CD1c-positive myeloid dendritic cell (primary cell): ENCODE measurements around the gene DPYD.

Source experiments
- DNase-seq: peaks from one replicate; pipeline ENCODE4 v3.0.0-alpha.2; 2016; ENCODE audit errors: extremely low spot score

Gene DPYD

GRCh38 chr1:97091679-97092078 is 829.2 kb downstream of the DPYD start:
- DNase-seq: no peak

GRCh38 chr1:97091263-97091662 is 829.6 kb downstream of the DPYD start:
- no peak for DNase-seq

- no peak for DNase-seq
Observed at GRCh38 chr1:97090725-97091124, 830.1 kb downstream of the DPYD start.

GRCh38 chr1:97089173-97089572 is 831.7 kb downstream of the DPYD start:
- no peak for DNase-seq

DNA sequence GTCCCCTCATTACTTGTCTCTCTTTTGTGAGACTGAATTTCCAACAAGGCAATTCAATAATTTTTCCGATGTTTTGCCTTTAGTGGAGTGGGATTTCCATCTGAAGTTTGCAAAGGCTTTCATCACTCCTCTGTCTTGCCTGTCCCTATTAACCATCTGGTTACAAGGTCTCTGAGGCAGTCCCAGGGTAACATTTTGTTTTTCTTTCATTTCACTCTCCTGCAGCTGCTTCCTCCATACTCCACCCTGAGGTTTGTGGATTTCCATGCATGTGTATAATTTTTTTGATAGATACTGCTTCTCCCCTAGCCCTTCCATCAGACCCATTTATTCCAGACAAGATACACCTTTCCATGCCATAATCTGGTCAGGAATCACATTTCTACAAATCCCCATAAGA is 832.4 kb downstream of the DPYD start:
- no peak for DNase-seq

- DNase-seq: no peak
Observed at GRCh38 chr1:97084546-97084945, 836.3 kb downstream of the DPYD start.

GRCh38 chr1:97082160-97082848 is 838.5 kb downstream of the DPYD start:
- DNase-seq: no peak

- no peak for DNase-seq
Observed at GRCh38 chr1:97078872-97079271, 842.0 kb downstream of the DPYD start.

- no peak for DNase-seq
Observed at GRCh38 chr1:97077221-97077620, 843.6 kb downstream of the DPYD start.

DNA sequence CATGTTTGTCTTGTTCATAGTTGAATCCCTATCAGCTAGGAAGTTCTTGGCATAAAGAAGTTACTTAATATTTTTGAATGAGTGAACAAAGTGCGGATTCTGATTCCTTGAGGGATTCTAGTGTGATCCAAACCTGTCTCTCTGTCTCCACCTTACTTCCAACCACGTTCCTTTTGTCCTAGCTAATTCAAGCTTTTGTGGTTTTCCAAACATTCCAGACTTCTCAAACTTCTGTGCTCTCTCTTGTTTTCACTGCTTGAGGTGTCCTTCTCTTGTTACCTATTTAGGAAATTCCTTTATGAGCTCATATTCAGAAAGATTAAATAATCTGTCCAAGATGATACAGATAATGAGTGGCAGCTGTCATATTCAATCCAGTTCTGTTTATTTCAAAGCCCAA is 846.1 kb downstream of the DPYD start:
- DNase-seq: no peak

DNA sequence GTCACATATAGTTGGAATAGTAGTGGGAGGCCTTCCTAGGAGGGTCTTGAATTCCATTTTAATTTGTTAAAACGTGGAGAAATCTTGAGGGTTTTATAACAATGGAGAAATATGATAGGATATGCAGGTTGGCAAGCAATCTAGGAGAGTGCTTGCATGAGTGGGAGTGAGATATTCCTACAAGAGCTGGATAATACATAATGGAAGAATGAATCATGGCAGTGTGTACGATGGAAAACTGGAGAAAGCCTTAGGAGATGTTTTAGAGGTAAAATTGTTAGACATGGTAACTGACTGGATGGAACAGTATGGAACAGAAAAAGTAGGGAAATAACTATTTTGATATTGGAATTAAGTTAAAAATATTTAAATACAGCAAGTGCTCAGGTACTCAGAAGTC is 846.9 kb downstream of the DPYD start:
- no peak for DNase-seq

DNA sequence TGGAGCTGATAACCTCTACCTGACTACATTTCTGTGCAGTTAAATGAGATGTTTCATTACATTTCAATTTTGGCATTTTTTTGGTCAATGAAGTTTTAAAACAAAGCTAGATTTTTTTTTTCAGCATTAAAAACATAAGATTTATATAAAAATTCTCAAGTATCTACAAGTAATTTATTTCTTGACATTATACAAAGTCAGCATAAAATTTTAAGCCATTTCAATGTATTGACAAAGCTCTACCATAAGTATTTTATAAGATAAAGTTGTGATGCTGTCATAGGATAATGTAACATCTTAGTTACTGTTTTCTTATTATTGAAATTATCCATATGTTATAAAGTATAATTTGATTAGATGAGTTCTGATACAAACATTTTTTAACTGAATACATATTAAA is 847.7 kb downstream of the DPYD start:
- no peak for DNase-seq

- DNase-seq: no peak
Observed at GRCh38 chr1:97071173-97071572, 849.7 kb downstream of the DPYD start.

DNA sequence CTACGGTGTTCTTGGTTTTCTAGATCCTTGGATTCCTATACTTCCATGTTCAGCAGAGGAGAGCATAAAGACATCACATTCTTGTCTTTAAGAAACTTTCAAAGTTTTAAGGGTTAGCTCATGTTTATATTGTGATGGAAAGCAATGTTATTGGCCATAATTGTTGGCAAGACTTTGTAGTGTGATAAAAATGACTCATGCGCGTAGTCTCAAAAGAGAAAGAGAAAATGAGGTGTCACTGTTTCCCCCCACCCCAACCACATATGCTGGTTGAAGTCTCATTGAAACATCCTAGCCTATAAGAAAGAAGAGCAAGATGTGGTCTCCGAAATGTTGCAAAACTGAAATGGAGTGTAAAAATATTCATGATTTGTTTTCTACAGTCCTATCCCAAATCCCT is 850.5 kb downstream of the DPYD start:
- DNase-seq: no peak

DNA sequence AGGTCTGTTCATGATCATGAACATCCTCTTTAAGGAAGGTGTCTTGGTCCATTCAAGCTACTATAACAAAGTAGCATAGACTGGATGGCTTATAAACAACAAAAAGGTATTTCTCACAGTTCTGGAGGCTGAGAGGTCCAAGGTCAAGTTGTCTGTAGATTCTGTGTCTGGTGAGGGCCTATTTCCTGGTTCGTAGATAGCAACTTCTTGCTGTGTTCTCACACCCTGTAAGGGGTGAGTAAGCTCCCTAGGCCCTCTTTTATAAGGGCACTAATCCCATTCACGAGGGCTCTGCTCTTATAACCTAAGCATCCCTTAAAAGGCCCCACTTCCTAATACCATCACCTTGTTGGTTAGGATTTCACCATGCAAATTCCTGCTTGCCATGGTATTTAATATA is 851.5 kb downstream of the DPYD start:
- DNase-seq: no peak

- no peak for DNase-seq
Observed at GRCh38 chr1:97066860-97067259, 854.0 kb downstream of the DPYD start.

DNA sequence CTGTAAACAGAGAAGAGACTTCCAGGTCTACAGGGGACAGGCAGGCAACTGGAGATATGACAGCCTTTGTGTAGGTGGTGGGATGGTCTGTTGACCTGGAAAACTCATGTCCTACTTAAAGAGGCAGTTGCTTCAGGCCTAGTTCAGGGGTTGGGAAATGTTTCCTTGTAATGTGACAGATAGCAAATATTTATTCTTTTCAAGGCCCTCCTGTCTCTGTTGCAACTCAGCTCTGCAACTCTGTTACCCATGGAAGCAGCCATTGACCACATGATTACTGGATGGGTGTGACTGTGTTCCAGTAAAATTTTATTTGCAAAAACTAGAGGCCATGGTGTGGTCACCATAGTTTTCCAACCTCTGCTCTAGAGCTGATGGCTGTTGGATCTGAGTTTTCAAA is 857.3 kb downstream of the DPYD start:
- no peak for DNase-seq

DNA sequence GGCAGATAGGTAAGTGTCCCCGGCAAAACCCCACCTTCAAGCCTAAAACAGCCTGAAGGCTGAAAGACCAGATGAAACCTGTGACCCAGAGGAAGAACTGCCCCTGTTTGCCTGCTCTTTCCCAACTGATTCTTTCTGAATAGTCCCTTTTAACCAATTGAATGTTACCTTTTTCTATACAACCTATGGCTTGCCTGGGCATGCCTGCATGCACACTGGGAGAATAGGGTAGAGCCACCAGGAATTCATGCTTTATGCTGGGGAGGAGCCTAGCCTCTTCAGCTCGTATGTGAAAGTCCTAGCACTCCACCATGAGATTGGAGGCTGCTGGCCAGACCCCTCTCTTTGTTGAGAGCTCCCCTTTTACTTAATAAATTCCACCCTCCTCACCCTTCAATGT is 859.2 kb downstream of the DPYD start:
- DNase-seq: no peak

DNA sequence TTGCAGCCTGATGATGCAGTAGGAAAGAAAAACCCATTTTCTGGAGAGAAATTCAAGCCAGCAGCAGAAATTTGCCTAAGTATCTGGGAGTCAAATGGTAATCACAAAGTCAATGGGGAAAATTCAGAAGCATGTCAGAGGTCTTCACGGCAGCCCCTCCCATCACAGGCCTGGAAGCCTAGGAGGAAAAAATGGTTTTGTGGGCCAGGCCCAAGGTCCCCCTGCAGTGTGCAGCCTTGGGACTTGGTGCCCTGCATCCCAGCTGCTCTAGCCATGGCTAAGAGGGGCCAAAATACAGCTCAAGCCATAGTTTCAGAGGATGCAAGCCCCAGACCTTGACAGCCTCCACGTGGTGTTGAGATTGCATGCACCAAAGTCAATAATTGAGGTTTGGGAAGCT is 864.4 kb downstream of the DPYD start:
- DNase-seq: no peak

GRCh38 chr1:97053268-97053667 is 867.6 kb downstream of the DPYD start:
- no peak for DNase-seq

GRCh38 chr1:97051823-97052222 is 869.0 kb downstream of the DPYD start:
- DNase-seq: no peak

DNA sequence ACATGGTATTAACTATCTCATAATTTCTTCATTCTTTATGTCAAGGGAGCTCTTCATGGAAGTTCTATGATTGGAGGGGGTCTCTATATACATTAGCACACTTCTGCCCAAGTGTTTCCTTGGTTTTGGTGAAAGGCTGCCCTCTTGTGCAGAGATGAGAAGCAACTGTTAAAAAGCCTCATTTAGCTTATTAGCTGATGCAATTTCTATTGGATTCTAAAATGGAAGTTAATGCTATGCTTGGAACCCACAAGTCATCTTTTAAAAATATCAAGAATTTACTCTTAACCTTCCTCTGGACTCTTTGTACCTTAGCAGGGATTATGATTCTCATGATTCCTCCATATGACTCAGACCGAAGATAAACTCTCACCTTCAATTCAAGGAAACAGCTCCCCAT is 870.3 kb downstream of the DPYD start:
- no peak for DNase-seq

GRCh38 chr1:97047421-97047793 is 873.4 kb downstream of the DPYD start:
- DNase-seq: no peak

DNA sequence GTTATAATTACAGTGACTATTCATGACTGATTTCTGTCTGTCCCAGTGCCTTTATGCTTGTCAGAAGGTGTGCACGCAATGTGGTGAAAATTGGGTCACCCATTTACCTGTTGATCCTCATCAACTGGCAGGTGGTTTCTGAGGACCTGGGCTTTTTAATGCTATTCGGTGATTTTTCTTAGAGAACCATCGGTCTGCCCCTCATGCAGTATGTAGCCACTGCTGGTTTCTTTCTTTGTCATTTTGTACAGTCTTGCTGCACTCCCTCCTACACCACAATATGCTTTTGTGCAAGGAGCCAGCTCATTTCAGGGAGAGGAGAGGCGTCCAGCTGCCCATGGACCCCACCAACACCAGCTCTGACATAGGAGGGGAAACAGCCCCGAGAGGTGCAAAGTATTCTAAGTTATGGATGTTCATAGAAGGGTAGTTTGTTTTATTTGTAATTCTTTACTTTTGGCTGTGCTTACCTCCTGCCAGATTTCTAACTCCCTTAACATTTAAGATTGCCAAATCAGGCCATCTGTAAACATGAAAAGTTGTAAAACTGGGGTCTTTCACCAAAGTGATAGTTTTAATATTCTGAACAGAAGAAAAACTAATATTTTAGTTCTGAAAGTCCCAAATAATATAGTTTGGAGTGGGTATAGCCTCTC is 873.9 kb downstream of the DPYD start:
- DNase-seq: no peak
